ENCODE data around the gene HADHA.
"Not testable (repeated sequence)": the region's sequence is repeated elsewhere in the genome, so short reads cannot be mapped to it uniquely, and the experiment has no call there.

The HADHA gene

GRCh38 chr2:26166541-26166940, 77.9 kb downstream of the HADHA start:
- H3K9me3 ChIP-seq (replicated peaks in 1 of 2; ENCODE audit: control insufficient read depth in 2 of 2, insufficient read depth in 1 of 2, low read depth in 1 of 2, low read length in 2 of 2); H2BK120ac ChIP-seq (ENCODE audit: low read depth, low read length); H3K9ac ChIP-seq (ENCODE audit: low read depth, low read length, poor library complexity); H3K27me3 ChIP-seq (ENCODE audit: control insufficient read depth in 3 of 3, insufficient read depth in 3 of 3, low read depth in 1 of 3, low read length in 3 of 3); H3K36me3 ChIP-seq (replicated peaks in 1 of 2; ENCODE audit: control insufficient read depth in 2 of 2, insufficient read depth in 2 of 2, low read length in 2 of 2); H4K91ac ChIP-seq (ENCODE audit: low read depth, low read length, poor library complexity); H2BK5ac ChIP-seq (ENCODE audit: low read length); H3K27ac ChIP-seq (replicated peaks; ENCODE audit: low read length); H2AFZ ChIP-seq (ENCODE audit: low read length); H4K8ac ChIP-seq (ENCODE audit: low read depth, low read length); H3K4me2 ChIP-seq (ENCODE audit: insufficient read depth, low read length, poor library complexity, severe bottlenecking); H3K4ac ChIP-seq (ENCODE audit: low read length); DNase-seq (ENCODE audit: low spot score); H3K4me1 ChIP-seq (ENCODE audit: control insufficient read depth in 2 of 2, insufficient read depth in 1 of 2, low read depth in 1 of 2, low read length in 2 of 2); H3K23ac ChIP-seq (ENCODE audit: low read depth, low read length, poor library complexity); H2BK15ac ChIP-seq (ENCODE audit: low read length); H3K4me3 ChIP-seq (ENCODE audit: low read length in 2 of 2); H2AK5ac ChIP-seq (ENCODE audit: low read depth, low read length); H3K18ac ChIP-seq (ENCODE audit: low read length); H3K79me1 ChIP-seq (ENCODE audit: low read depth, low read length); H3K14ac ChIP-seq (ENCODE audit: low read length); H2BK12ac ChIP-seq (ENCODE audit: low read length): not testable (repeated sequence)
- WGBS, 2 donors (ENCODE audit: extremely low coverage in 2 of 2, insufficient read length in 2 of 2, insufficient replicate concordance in 1 of 2): no CpG with 5 or more reads among the region's 6 CpGs

GRCh38 chr2:26165403-26165802, 79.0 kb downstream of the HADHA start:
- Histone ChIP-seq H3K4ac (ENCODE audit: low read length) (no peak overlapping the region), H3K23ac (ENCODE audit: low read depth, low read length, poor library complexity) (no peak overlapping the region), H4K91ac (ENCODE audit: low read depth, low read length, poor library complexity) (no peak overlapping the region), H3K18ac (ENCODE audit: low read length) (no peak overlapping the region), H2BK15ac (ENCODE audit: low read length) (no peak overlapping the region), H2AK5ac (ENCODE audit: low read depth, low read length) (no peak overlapping the region), H3K4me3 (ENCODE audit: low read length in 2 of 2) (no peak overlapping the region), H2BK120ac (ENCODE audit: low read depth, low read length) (no peak overlapping the region), H3K27me3 (ENCODE audit: control insufficient read depth in 3 of 3, insufficient read depth in 3 of 3, low read depth in 1 of 3, low read length in 3 of 3) (peaks cover 0 to 9% (median 0%) of the 10 kb centered on the region in 3 experiments), H2AFZ (ENCODE audit: low read length) (no peak overlapping the region), H3K9ac (ENCODE audit: low read depth, low read length, poor library complexity) (no peak overlapping the region), H3K14ac (ENCODE audit: low read length) (no peak overlapping the region), H3K79me1 (ENCODE audit: low read depth, low read length) (no peaks in the 10 kb centered on the region), H2BK12ac (ENCODE audit: low read length) (no peak overlapping the region), H3K4me1 (ENCODE audit: control insufficient read depth in 2 of 2, insufficient read depth in 1 of 2, low read depth in 1 of 2, low read length in 2 of 2) (no peaks in the 10 kb centered on the region), H3K4me2 (ENCODE audit: insufficient read depth, low read length, poor library complexity, severe bottlenecking) (no peak overlapping the region), H3K27ac (replicated peaks; ENCODE audit: low read length) (no peak overlapping the region), H3K9me3 (replicated peaks in 1 of 2; ENCODE audit: control insufficient read depth in 2 of 2, insufficient read depth in 1 of 2, low read depth in 1 of 2, low read length in 2 of 2) (no peaks in the 10 kb centered on the region), H2BK5ac (ENCODE audit: low read length) (no peak overlapping the region), H4K8ac (ENCODE audit: low read depth, low read length) (no peak overlapping the region), H3K36me3 (replicated peaks in 1 of 2; ENCODE audit: control insufficient read depth in 2 of 2, insufficient read depth in 2 of 2, low read length in 2 of 2) (no peaks in the 10 kb centered on the region)
- DNase-seq (ENCODE audit: low spot score): no peak
- WGBS, 2 donors (ENCODE audit: extremely low coverage in 2 of 2, insufficient read length in 2 of 2, insufficient replicate concordance in 1 of 2): no CpG with 5 or more reads among the region's 4 CpGs

DNA sequence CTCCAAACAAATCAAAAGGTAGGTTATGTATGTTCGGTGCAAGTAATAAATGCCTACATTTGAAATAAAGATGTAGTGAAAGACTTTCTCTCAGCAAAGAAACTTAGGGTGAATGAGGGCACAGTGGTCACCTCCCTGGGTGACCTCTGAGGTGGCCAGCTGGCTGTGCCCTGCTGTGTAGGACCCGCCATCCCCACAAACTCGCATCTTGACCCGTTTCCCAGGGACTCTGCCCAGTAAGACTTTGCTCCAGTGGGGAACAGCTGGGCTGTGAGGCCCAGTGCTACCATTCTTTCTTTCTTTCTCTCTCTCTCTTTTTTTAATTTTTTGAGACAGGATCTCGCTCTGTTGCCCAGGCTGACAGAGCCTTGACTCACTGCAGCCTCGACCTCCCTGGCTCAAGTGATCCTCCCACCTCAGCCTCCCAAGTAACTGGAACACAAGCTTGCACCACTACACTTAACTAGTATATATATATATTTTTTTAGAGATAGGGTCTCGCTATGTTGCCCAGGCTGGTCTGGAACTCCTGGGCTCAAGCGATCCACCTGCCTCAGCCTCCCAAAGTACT, 79.7 kb downstream of the HADHA start:
- H3K79me1 ChIP-seq (ENCODE audit: low read depth, low read length): no peaks in the 10 kb centered on the region
- H2AK5ac ChIP-seq (ENCODE audit: low read depth, low read length): no peak overlapping the region
- no peak overlapping the region for H2BK5ac ChIP-seq (ENCODE audit: low read length)
- peaks cover 0 to 6% (median 0%) of the 10 kb centered on the region in 3 experiments for H3K27me3 ChIP-seq (ENCODE audit: control insufficient read depth in 3 of 3, insufficient read depth in 3 of 3, low read depth in 1 of 3, low read length in 3 of 3)
- no peak overlapping the region for H4K8ac ChIP-seq (ENCODE audit: low read depth, low read length)
- no peak overlapping the region for H3K14ac ChIP-seq (ENCODE audit: low read length)
- H3K4me3 ChIP-seq (ENCODE audit: low read length in 2 of 2): no peak overlapping the region
- no peak overlapping the region for H3K9ac ChIP-seq (ENCODE audit: low read depth, low read length, poor library complexity)
- H4K91ac ChIP-seq (ENCODE audit: low read depth, low read length, poor library complexity): no peak overlapping the region
- DNase-seq (ENCODE audit: low spot score): no peak
- no peak overlapping the region for H2BK120ac ChIP-seq (ENCODE audit: low read depth, low read length)
- no peak overlapping the region for H2BK12ac ChIP-seq (ENCODE audit: low read length)
- H3K27ac ChIP-seq (replicated peaks; ENCODE audit: low read length): no peak overlapping the region
- H3K36me3 ChIP-seq (replicated peaks in 1 of 2; ENCODE audit: control insufficient read depth in 2 of 2, insufficient read depth in 2 of 2, low read length in 2 of 2): no peaks in the 10 kb centered on the region
- no peak overlapping the region for H2AFZ ChIP-seq (ENCODE audit: low read length)
- no peaks in the 10 kb centered on the region for H3K9me3 ChIP-seq (replicated peaks in 1 of 2; ENCODE audit: control insufficient read depth in 2 of 2, insufficient read depth in 1 of 2, low read depth in 1 of 2, low read length in 2 of 2)
- WGBS, 2 donors (ENCODE audit: extremely low coverage in 2 of 2, insufficient read length in 2 of 2, insufficient replicate concordance in 1 of 2): no CpG with 5 or more reads among the region's 8 CpGs
- H3K18ac ChIP-seq (ENCODE audit: low read length): no peak overlapping the region
- no peak overlapping the region for H2BK15ac ChIP-seq (ENCODE audit: low read length)
- no peak overlapping the region for H3K23ac ChIP-seq (ENCODE audit: low read depth, low read length, poor library complexity)
- H3K4ac ChIP-seq (ENCODE audit: low read length): no peak overlapping the region
- H3K4me1 ChIP-seq (ENCODE audit: control insufficient read depth in 2 of 2, insufficient read depth in 1 of 2, low read depth in 1 of 2, low read length in 2 of 2): no peaks in the 10 kb centered on the region
- no peak overlapping the region for H3K4me2 ChIP-seq (ENCODE audit: insufficient read depth, low read length, poor library complexity, severe bottlenecking)

- no peak overlapping the region for H2AK5ac ChIP-seq (ENCODE audit: low read depth, low read length)
- H2BK15ac ChIP-seq (ENCODE audit: low read length): no peak overlapping the region
- H3K27ac ChIP-seq (replicated peaks; ENCODE audit: low read length): no peak overlapping the region
- no peak overlapping the region for H3K4me2 ChIP-seq (ENCODE audit: insufficient read depth, low read length, poor library complexity, severe bottlenecking)
- no peak overlapping the region for H3K9ac ChIP-seq (ENCODE audit: low read depth, low read length, poor library complexity)
- H4K8ac ChIP-seq (ENCODE audit: low read depth, low read length): no peak overlapping the region
- no peak overlapping the region for H2BK12ac ChIP-seq (ENCODE audit: low read length)
- no peaks in the 10 kb centered on the region for H3K4me1 ChIP-seq (ENCODE audit: control insufficient read depth in 2 of 2, insufficient read depth in 1 of 2, low read depth in 1 of 2, low read length in 2 of 2)
- H4K91ac ChIP-seq (ENCODE audit: low read depth, low read length, poor library complexity): no peak overlapping the region
- H2BK120ac ChIP-seq (ENCODE audit: low read depth, low read length): no peak overlapping the region
- no peak overlapping the region for H3K4ac ChIP-seq (ENCODE audit: low read length)
- no peak overlapping the region for H3K4me3 ChIP-seq (ENCODE audit: low read length in 2 of 2)
- no peak overlapping the region for H2AFZ ChIP-seq (ENCODE audit: low read length)
- no peaks in the 10 kb centered on the region for H3K9me3 ChIP-seq (replicated peaks in 1 of 2; ENCODE audit: control insufficient read depth in 2 of 2, insufficient read depth in 1 of 2, low read depth in 1 of 2, low read length in 2 of 2)
- no peak overlapping the region for H3K18ac ChIP-seq (ENCODE audit: low read length)
- no peak overlapping the region for H3K14ac ChIP-seq (ENCODE audit: low read length)
- no peak overlapping the region for H3K23ac ChIP-seq (ENCODE audit: low read depth, low read length, poor library complexity)
- H3K36me3 ChIP-seq (replicated peaks in 1 of 2; ENCODE audit: control insufficient read depth in 2 of 2, insufficient read depth in 2 of 2, low read length in 2 of 2): no peaks in the 10 kb centered on the region
- H3K27me3 ChIP-seq (ENCODE audit: control insufficient read depth in 3 of 3, insufficient read depth in 3 of 3, low read depth in 1 of 3, low read length in 3 of 3): peaks cover 0 to 2% (median 0%) of the 10 kb centered on the region in 3 experiments
- no CpG with 5 or more reads among the region's 1 CpG for WGBS, 2 donors (ENCODE audit: extremely low coverage in 2 of 2, insufficient read length in 2 of 2, insufficient replicate concordance in 1 of 2)
- H3K79me1 ChIP-seq (ENCODE audit: low read depth, low read length): no peaks in the 10 kb centered on the region
- H2BK5ac ChIP-seq (ENCODE audit: low read length): no peak overlapping the region
- no peak for DNase-seq (ENCODE audit: low spot score)
Measured at GRCh38 chr2:26164231-26164630, 80.2 kb downstream of the HADHA start.
